Occipital lobe (tissue), 2 donors: ENCODE measurements around the gene PROM1. TPM values are rescaled to one million over a fixed set of nuclear protein-coding genes. Genes with fewer than 3 reads are reported as not detected.

Experiments used
- DNase-seq: peaks from one replicate; lab custom pipeline; 2025; lab: John Stamatoyannopoulos, UW
- total RNA-seq: library from RNA; depleted of rRNA; stranded (reverse); fragments of >200 nt; gene quantifications from one replicate; pipeline ENCODE4 v1.2.3, GENCODE V29; 2014

PROM1 gene
- total RNA-seq, 1 donor from 2014 or later: 43.5 TPM

- peak; percentile 23 for DNase-seq
Observed at GRCh38 chr4:16067515-16067914, 16.3 kb downstream of the PROM1 start.

- no peak for DNase-seq
Observed at GRCh38 chr4:16066586-16067128, 17.2 kb downstream of the PROM1 start.

- DNase-seq: no peak
Observed at GRCh38 chr4:16065066-16065465, 18.8 kb downstream of the PROM1 start.

GRCh38 chr4:16062601-16063000 is 21.2 kb downstream of the PROM1 start:
- DNase-seq: no peak

- DNase-seq: no peak
Observed at GRCh38 chr4:16056681-16057385, 27.0 kb downstream of the PROM1 start.

- DNase-seq: no peak
Observed at GRCh38 chr4:16055873-16056272, 27.9 kb downstream of the PROM1 start.

- DNase-seq: no peak
Observed at GRCh38 chr4:16055471-16055870, 28.4 kb downstream of the PROM1 start.

GRCh38 chr4:16052939-16053338 is 30.9 kb downstream of the PROM1 start:
- no peak for DNase-seq

- no peak for DNase-seq
Observed at GRCh38 chr4:16051980-16052379, 31.8 kb downstream of the PROM1 start.

GRCh38 chr4:16051132-16051531 is 32.7 kb downstream of the PROM1 start:
- no peak for DNase-seq

GRCh38 chr4:16050669-16051068 is 33.2 kb downstream of the PROM1 start:
- no peak for DNase-seq

- no peak for DNase-seq
Observed at GRCh38 chr4:16048619-16049419, 35.0 kb downstream of the PROM1 start.

- DNase-seq: no peak
Observed at GRCh38 chr4:16045687-16046086, 38.1 kb downstream of the PROM1 start.

- DNase-seq: no peak
Observed at GRCh38 chr4:16043642-16044498, 40.0 kb downstream of the PROM1 start.

GRCh38 chr4:16039139-16039538 is 44.7 kb downstream of the PROM1 start:
- no peak for DNase-seq

GRCh38 chr4:16037901-16038300 is 45.9 kb downstream of the PROM1 start:
- DNase-seq: no peak

GRCh38 chr4:16035843-16036242 is 48.0 kb downstream of the PROM1 start:
- DNase-seq: no peak

- DNase-seq: no peak
Observed at GRCh38 chr4:16034010-16034748, 49.6 kb downstream of the PROM1 start.

GRCh38 chr4:16032396-16032770 is 51.4 kb downstream of the PROM1 start:
- no peak for DNase-seq

- no peak for DNase-seq
Observed at GRCh38 chr4:16031546-16032395, 52.1 kb downstream of the PROM1 start.
